SK-N-SH (cell line): Measurements from ENCODE around the gene KRT72. TPM values are rescaled to one million over a fixed set of nuclear protein-coding genes. Genes with fewer than 3 reads are reported as not detected.

Source experiments
- CTCF ChIA-PET: fragments of 300-600, 350-600 bp; formaldehyde crosslinking; extraction: SDS; loops from one replicate; lab custom pipeline; 2021; lab: Yijun Ruan, JAX
- POLR2A ChIA-PET: fragments of 350-600 bp; sonication (Branson Sonifier 250); formaldehyde crosslinking; extraction: SDS; loops from one replicate; lab custom pipeline; 2020; ENCODE audit warnings: antibody characterized with exemption, inconsistent platforms; lab: Yijun Ruan, JAX
- DNase-seq: peaks from one replicate; pipeline ENCODE4 v3.0.0; 2012
- H2AFZ ChIP-seq: fragments of 200-600 bp; sonication (generic); 2 replicates; pipeline ENCODE4 v1.8.1; 2016; ENCODE audit warnings: antibody characterized with exemption, mild to moderate bottlenecking, low read depth
- H3F3A ChIP-seq: fragments of 200-600 bp; sonication (generic); replicated peaks from 2 replicates; pipeline ENCODE3; 2016; ENCODE audit warnings: antibody characterized with exemption, mild to moderate bottlenecking; ENCODE audit not compliant: insufficient read depth
- H3K27ac ChIP-seq, 2 experiments: fragments of 200-500 bp in 1 of 2; fragments of 200-600 bp in 1 of 2; sonication (Bioruptor generic) in 1 of 2; sonication (generic), shearing (Covaris generic) in 1 of 2; 2 replicates each; pipeline versions ENCODE4 v1.5.1 to v1.6.1; 2014 to 2016; ENCODE audit warnings: low read depth in 2 of 2, inconsistent platforms in 1 of 2, low read length in 1 of 2, mild to moderate bottlenecking in 1 of 2, mixed read lengths in 1 of 2
- H3K27me3 ChIP-seq: fragments of 200-600 bp; sonication (generic), shearing (Covaris generic); 2 replicates; pipeline ENCODE4 v1.6.1; 2016; ENCODE audit warnings: mixed run types; ENCODE audit not compliant: insufficient read depth
- H3K36me3 ChIP-seq, 2 experiments: fragments of 200-500 bp in 1 of 2; fragments of 200-600 bp in 1 of 2; sonication (Bioruptor generic) in 1 of 2; sonication (generic) in 1 of 2; replicated peaks in 1 of 2; 2 replicates each; pipeline versions ENCODE3 to v1.5.1; 2014 to 2016; ENCODE audit warnings: low read length in 1 of 2, mild to moderate bottlenecking in 1 of 2; ENCODE audit not compliant: insufficient read depth in 2 of 2, control insufficient read depth in 1 of 2
- H3K4me1 ChIP-seq, 2 experiments: fragments of 200-500 bp in 1 of 2; fragments of 200-600 bp in 1 of 2; sonication (Bioruptor generic) in 1 of 2; sonication (generic), shearing (Covaris generic) in 1 of 2; 2 replicates each; pipeline versions ENCODE4 v1.5.1 to v1.6.1; 2014 to 2016; ENCODE audit warnings: low read depth in 1 of 2, low read length in 1 of 2, mixed run types in 1 of 2; ENCODE audit not compliant: insufficient read depth in 2 of 2, control insufficient read depth in 1 of 2
- H3K4me2 ChIP-seq: fragments of 200-600 bp; sonication (generic), shearing (Covaris generic); 2 replicates; pipeline ENCODE4 v1.6.1; 2017; ENCODE audit warnings: mixed run types
- H3K4me3 ChIP-seq, 2 experiments: fragments of 200-500 bp in 1 of 2; fragments of 200-600 bp in 1 of 2; sonication (Bioruptor generic) in 1 of 2; sonication (generic), shearing (Covaris generic) in 1 of 2; 2 replicates each; pipeline versions ENCODE4 v1.5.1 to v1.8.1; 2014 to 2016; ENCODE audit warnings: low read depth in 2 of 2, inconsistent platforms in 1 of 2, low read length in 1 of 2, mild to moderate bottlenecking in 1 of 2, mixed read lengths in 1 of 2, moderate library complexity in 1 of 2
- H3K79me2 ChIP-seq: fragments of 200-600 bp; sonication (generic); 2 replicates; pipeline ENCODE4 v1.8.1; 2017; ENCODE audit warnings: mild to moderate bottlenecking; ENCODE audit not compliant: insufficient read depth
- H3K9ac ChIP-seq: fragments of 200-600 bp; sonication (generic); 2 replicates; pipeline ENCODE4 v1.6.1; 2017; ENCODE audit warnings: mixed run types
- H3K9me2 ChIP-seq: fragments of 200-600 bp; sonication (generic); 2 replicates; pipeline ENCODE4 v1.6.1; 2017; ENCODE audit warnings: mixed run types
- H3K9me3 ChIP-seq: fragments of 200-600 bp; sonication (generic); 2 replicates; pipeline ENCODE4 v1.6.1; 2017; ENCODE audit warnings: mixed run types, mild to moderate bottlenecking, moderate library complexity
- H4K20me1 ChIP-seq: fragments of 200-600 bp; sonication (generic); 2 replicates; pipeline ENCODE4 v1.6.1; 2017; ENCODE audit warnings: mild to moderate bottlenecking, mixed run types; ENCODE audit not compliant: insufficient read depth
- CHD2 ChIP-seq: fragments of 150-350 bp; IDR thresholded peaks from 2 replicates; pipeline ENCODE4 v1.6.1; 2018; ENCODE audit warnings: low read length; ENCODE audit not compliant: partially characterized antibody
- CTCF ChIP-seq: fragments of 200-600 bp; sonication (generic); IDR thresholded peaks from 2 replicates; pipeline ENCODE4 v1.6.1; 2017; ENCODE audit warnings: antibody characterized with exemption, mild to moderate bottlenecking, moderate library complexity
- EP300 ChIP-seq, 2 experiments: IDR thresholded peaks; 2 replicates each; pipeline versions ENCODE4 v1.4.0 to v1.6.1; 2012; ENCODE audit warnings: borderline replicate concordance in 1 of 2, low read depth in 1 of 2, low read length in 1 of 2
- EZH2phosphoT487 ChIP-seq: fragments of 200-600 bp; sonication (generic); IDR thresholded peaks from 2 replicates; pipeline ENCODE4 v1.6.1; 2017; ENCODE audit warnings: low read depth, mixed run types, mild to moderate bottlenecking, antibody characterized with exemption, moderate library complexity, borderline replicate concordance
- FOXJ3 ChIP-seq: sonication (generic); formaldehyde crosslinking; IDR thresholded peaks from 2 replicates; pipeline ENCODE4 v1.5.1; 2020; ENCODE audit warnings: mild to moderate bottlenecking, missing genetic modification reagents
- FOXM1 ChIP-seq: IDR thresholded peaks from 2 replicates; pipeline ENCODE4 v1.4.0; 2012; ENCODE audit warnings: low read depth, mild to moderate bottlenecking
- IRF3 ChIP-seq: fragments of 150-350 bp; IDR thresholded peaks from 2 replicates; pipeline ENCODE4 v1.6.1; 2016; ENCODE audit warnings: mild to moderate bottlenecking, low read depth, low read length
- JUND ChIP-seq: IDR thresholded peaks from 2 replicates; pipeline ENCODE4 v1.4.0; 2012
- NRF1 ChIP-seq: IDR thresholded peaks from 2 replicates; pipeline ENCODE4 v1.6.1; 2012; ENCODE audit warnings: low read depth, mild to moderate bottlenecking, low read length
- POLR2AphosphoS5 ChIP-seq: IDR thresholded peaks from 2 replicates; pipeline ENCODE4 v1.6.1; 2012; ENCODE audit warnings: low read depth, low read length
- SIN3A ChIP-seq: IDR thresholded peaks from 2 replicates; pipeline ENCODE4 v1.6.1; 2012; ENCODE audit warnings: low read depth, mild to moderate bottlenecking, low read length, moderate library complexity, borderline replicate concordance
- SMC3 ChIP-seq: IDR thresholded peaks from 2 replicates; pipeline ENCODE4 v1.6.1; 2012; ENCODE audit warnings: low read depth, low read length, improper control_type of control experiment
- TAF1 ChIP-seq: IDR thresholded peaks from 2 replicates; pipeline ENCODE4 v1.6.1; 2012; ENCODE audit warnings: low read depth, mild to moderate bottlenecking, low read length, moderate library complexity, borderline replicate concordance
- TCF12 ChIP-seq: IDR thresholded peaks from 2 replicates; pipeline ENCODE4 v1.4.0; 2012
- TEAD4 ChIP-seq: IDR thresholded peaks from 2 replicates; pipeline ENCODE4 v1.4.0; 2012; ENCODE audit warnings: mild to moderate bottlenecking, borderline replicate concordance; ENCODE audit not compliant: insufficient read depth
- USF1 ChIP-seq: IDR thresholded peaks from 2 replicates; pipeline ENCODE4 v1.4.0; 2012; ENCODE audit warnings: low read depth, borderline replicate concordance
- ZBTB33 ChIP-seq: IDR thresholded peaks from 2 replicates; pipeline ENCODE4 v1.4.0; 2012; ENCODE audit warnings: low read depth, borderline replicate concordance
- WGBS: methylation state at CpG from one replicate; pipeline ENCODE4 v1.1.6; 2017; ENCODE audit warnings: low lambda C conversion rate; 5-methylcytosine and 5-hydroxymethylcytosine counted together
- polyA plus RNA-seq, 3 experiments: library from polyadenylated mRNA; depleted of rRNA; stranded (reverse); fragments of >200 nt; gene quantifications; 2 replicates each; pipeline ENCODE4 v1.2.3, GENCODE V29; 2012
- TF ChIP-seq, protein P1 (sequence below): fragments of 150-350 bp; IDR thresholded peaks from 2 replicates; pipeline ENCODE4 v1.6.1; 2017; ENCODE audit warnings: antibody characterized with exemption, low read length, low read depth, borderline replicate concordance

KRT72 gene
- polyA plus RNA-seq, 1 of the 3 experiments (the other 2 are of a cell fraction), result not detected

GRCh38 chr12:52636189-52636588 is 34.9 kb upstream of the KRT72 start (continued):
- TF ChIP-seq IRF3 (no peak), TCF12 (no peak), EP300 (IDR thresholded peaks at IDR 0.05; ENCODE audit: borderline replicate concordance in 1 of 2, low read depth in 1 of 2, low read length in 1 of 2) (no peak), CTCF (no peak)

DNA sequence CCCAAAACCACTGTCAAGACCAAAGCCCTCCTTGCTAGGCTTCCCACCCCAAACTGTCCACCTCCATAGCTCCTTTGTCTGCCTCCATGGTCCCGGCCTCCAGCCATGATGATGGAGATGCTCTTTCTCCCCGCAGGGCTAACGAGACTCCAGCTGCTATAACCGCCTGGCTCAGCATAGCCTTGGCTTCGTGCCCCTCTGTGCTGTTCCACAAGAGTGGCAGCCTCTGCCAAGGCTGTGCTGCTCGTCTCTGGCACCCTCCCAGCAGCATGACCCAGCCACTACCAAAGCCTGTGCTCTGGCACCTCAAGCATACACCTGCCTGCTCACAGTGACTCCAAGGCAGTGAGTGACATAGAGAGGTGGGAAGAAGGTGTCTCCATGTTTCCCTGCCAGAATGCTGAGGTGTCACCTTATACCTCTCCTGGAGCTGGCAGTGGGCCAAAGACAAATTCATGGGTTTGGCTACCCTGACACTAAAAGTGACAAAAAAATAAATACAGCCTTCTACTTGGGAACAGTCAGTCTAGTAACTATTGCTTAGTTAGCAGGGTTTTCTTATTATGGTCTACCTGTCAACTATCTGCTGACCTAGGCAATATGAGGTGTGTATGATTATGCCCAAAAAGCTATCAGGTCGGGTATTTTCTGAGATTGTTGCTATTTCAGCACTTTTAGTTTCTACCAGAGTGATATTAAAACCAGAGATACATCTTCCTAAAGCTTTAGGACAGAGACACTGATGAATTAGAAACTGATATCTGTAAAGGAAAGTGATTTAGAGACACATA is 33.2 kb upstream of the KRT72 start:
- TF ChIP-seq TEAD4, result no peak
- TF ChIP-seq TAF1, result no peak
- TF ChIP-seq SMC3, result no peak
- TF ChIP-seq FOXJ3, result no peak
- TF ChIP-seq TCF12, result no peak
- no peak for TF ChIP-seq JUND
- no peak for TF ChIP-seq EP300 (IDR thresholded peaks at IDR 0.05; ENCODE audit: borderline replicate concordance in 1 of 2, low read depth in 1 of 2, low read length in 1 of 2)
- Histone ChIP-seq H4K20me1 (no peaks in the 10 kb centered on the region), H3K4me3 (no peak overlapping the region), H3K79me2 (no peaks in the 10 kb centered on the region), H3K9ac (no peak overlapping the region), H3K27me3 (peaks cover 26% of the 10 kb centered on the region), H3K4me1 (no peaks in the 10 kb centered on the region), H3K36me3 (no peaks in the 10 kb centered on the region), H3K9me2 (no peaks in the 10 kb centered on the region), H2AFZ (no peak overlapping the region), H3F3A (no peaks in the 10 kb centered on the region), H3K27ac (no peak overlapping the region), H3K4me2 (no peak overlapping the region), H3K9me3 (no peaks in the 10 kb centered on the region)
- ChIA-PET POLR2A (no interaction called here), CTCF (interaction anchor here (1.0 kb wide), 1 partner anchor 22 kb away, joined by 3 read pairs; no protein-coding TSS in a partner anchor)
- 0% methylated on average over 2 of the region's 7 CpGs for WGBS
- DNase-seq, result no peak

DNA sequence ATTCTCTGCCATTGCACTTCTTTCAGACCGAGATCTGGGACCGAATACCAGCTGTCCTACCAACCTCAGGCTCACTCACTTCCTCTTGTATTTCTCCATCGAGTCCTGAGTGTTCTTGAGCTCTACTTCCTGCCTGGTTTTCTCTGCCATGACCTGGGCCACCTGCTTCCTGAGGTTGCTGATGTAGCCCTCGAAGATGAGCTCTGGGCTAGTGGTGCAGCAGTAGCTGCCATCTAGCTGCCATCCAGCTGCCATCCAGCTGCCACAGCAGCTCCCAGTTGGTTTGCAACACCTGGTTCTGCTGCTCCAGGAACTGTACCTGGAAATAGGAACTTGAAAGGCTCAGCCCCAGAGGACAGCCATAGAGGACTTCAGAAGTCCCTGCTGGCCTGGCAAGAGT is 32.1 kb upstream of the KRT72 start:
- Histone ChIP-seq H4K20me1 (no peaks in the 10 kb centered on the region), H3K27ac (no peak overlapping the region), H3K36me3 (no peaks in the 10 kb centered on the region), H3K27me3 (peaks cover 26% of the 10 kb centered on the region), H3K4me2 (no peak overlapping the region), H2AFZ (no peak overlapping the region), H3K9me2 (no peaks in the 10 kb centered on the region), H3K9ac (no peak overlapping the region), H3K4me3 (no peak overlapping the region), H3F3A (no peaks in the 10 kb centered on the region), H3K9me3 (no peaks in the 10 kb centered on the region), H3K4me1 (no peaks in the 10 kb centered on the region), H3K79me2 (no peaks in the 10 kb centered on the region)
- WGBS, result 18% methylated on average over 4 of the region's 4 CpGs
- no peak for DNase-seq
- ChIA-PET POLR2A (no interaction called here), CTCF (interaction anchor here (1.8 kb wide), 1 partner anchor 246 kb away, joined by 7 read pairs; no protein-coding TSS in a partner anchor)
- TF ChIP-seq SIN3A (no peak), NRF1 (no peak), CHD2 (no peak), POLR2AphosphoS5 (no peak), ZBTB33 (no peak), EZH2phosphoT487 (no peak), USF1 (no peak), FOXM1 (no peak), SMC3 (no peak)
- TF ChIP-seq, protein P1, sequence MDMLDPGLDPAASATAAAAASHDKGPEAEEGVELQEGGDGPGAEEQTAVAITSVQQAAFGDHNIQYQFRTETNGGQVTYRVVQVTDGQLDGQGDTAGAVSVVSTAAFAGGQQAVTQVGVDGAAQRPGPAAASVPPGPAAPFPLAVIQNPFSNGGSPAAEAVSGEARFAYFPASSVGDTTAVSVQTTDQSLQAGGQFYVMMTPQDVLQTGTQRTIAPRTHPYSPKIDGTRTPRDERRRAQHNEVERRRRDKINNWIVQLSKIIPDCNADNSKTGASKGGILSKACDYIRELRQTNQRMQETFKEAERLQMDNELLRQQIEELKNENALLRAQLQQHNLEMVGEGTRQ, result no peak
